Fibroblast of peridontal ligament (primary cell): Measurements from ENCODE around the gene NSUN6.

Experiments used
- DNase-seq: peaks from one replicate; pipeline ENCODE4 v3.0.0-alpha.2; 2010; ENCODE audit errors: extremely low read depth

Gene NSUN6

GRCh38 chr10:18501198-18501597, 150.2 kb downstream of the NSUN6 start:
- DNase-seq: peak; percentile 65

GRCh38 chr10:18500576-18500975, 150.8 kb downstream of the NSUN6 start:
- no peak for DNase-seq

- DNase-seq: no peak
These were observed 152.4 kb downstream of the NSUN6 start for GRCh38 chr10:18498998-18499397.

GRCh38 chr10:18497806-18498369, 153.5 kb downstream of the NSUN6 start:
- no peak for DNase-seq
